Left hindlimb (tissue), 1 donor: ENCODE data around the gene APOL2.
"Not testable (repeated sequence)": the region's sequence is repeated elsewhere in the genome, so short reads cannot be mapped to it uniquely, and the experiment has no call there.

Experiments
- DNase-seq: peaks from one replicate; pipeline ENCODE4 v3.0.0-alpha.2; 2018

Gene APOL2

GRCh38 chr22:36196254-36197064, 42.9 kb downstream of the APOL2 start:
- DNase-seq: no peak

- DNase-seq: peak; percentile 61
Measured at GRCh38 chr22:36194971-36195370, 44.4 kb downstream of the APOL2 start.

- no peak for DNase-seq
Measured at GRCh38 chr22:36194385-36194784, 44.9 kb downstream of the APOL2 start.

GRCh38 chr22:36193577-36193976, 45.8 kb downstream of the APOL2 start:
- DNase-seq: no peak

- DNase-seq: no peak
Measured at GRCh38 chr22:36193171-36193570, 46.2 kb downstream of the APOL2 start.

GRCh38 chr22:36192542-36192941, 46.8 kb downstream of the APOL2 start:
- no peak for DNase-seq

- peak; percentile 65 for DNase-seq
Measured at GRCh38 chr22:36191106-36191836, 48.1 kb downstream of the APOL2 start.

GRCh38 chr22:36187862-36188261, 51.5 kb downstream of the APOL2 start:
- DNase-seq: not testable (repeated sequence)

- DNase-seq: no peak
Measured at GRCh38 chr22:36185828-36186624, 53.3 kb downstream of the APOL2 start.

- DNase-seq: no peak
Measured at GRCh38 chr22:36184433-36185025, 54.8 kb downstream of the APOL2 start.

GRCh38 chr22:36183446-36183845, 55.9 kb downstream of the APOL2 start:
- DNase-seq: no peak

- DNase-seq: no peak
Measured at GRCh38 chr22:36182857-36183256, 56.5 kb downstream of the APOL2 start.

GRCh38 chr22:36182056-36182455, 57.3 kb downstream of the APOL2 start:
- DNase-seq: no peak

GRCh38 chr22:36180928-36181327, 58.4 kb downstream of the APOL2 start:
- no peak for DNase-seq

- peak; percentile 53 for DNase-seq
Measured at GRCh38 chr22:36180038-36180880, 59.1 kb downstream of the APOL2 start.

- DNase-seq: no peak
Measured at GRCh38 chr22:36177160-36177559, 62.2 kb downstream of the APOL2 start.
